CD4-positive, alpha-beta T cell treated with Interleukin-12 subunit alpha and Interleukin-12 subunit beta, for 1 hour (primary cell): ENCODE results near the gene CTSL.

Experiments used
- DNase-seq: peaks from one replicate; pipeline ENCODE4 v3.0.0-alpha.2; 2020

Gene CTSL

GRCh38 chr9:87701931-87702421 is 23.9 kb upstream of the CTSL start:
- DNase-seq: no peak

GRCh38 chr9:87702921-87703320 is 23.0 kb upstream of the CTSL start:
- no peak for DNase-seq

GRCh38 chr9:87703636-87704276 is 22.2 kb upstream of the CTSL start:
- DNase-seq: no peak

GRCh38 chr9:87704342-87704741 is 21.6 kb upstream of the CTSL start:
- no peak for DNase-seq

- DNase-seq: no peak
These were observed 19.7 kb upstream of the CTSL start for GRCh38 chr9:87706066-87706739.

- DNase-seq: no peak
These were observed 18.0 kb upstream of the CTSL start for GRCh38 chr9:87707805-87708506.

GRCh38 chr9:87708546-87708945 is 17.4 kb upstream of the CTSL start:
- DNase-seq: no peak

GRCh38 chr9:87708986-87709728 is 16.8 kb upstream of the CTSL start:
- peak; percentile 27 for DNase-seq

- no peak for DNase-seq
These were observed 15.5 kb upstream of the CTSL start for GRCh38 chr9:87710443-87710842.

- no peak for DNase-seq
These were observed 13.8 kb upstream of the CTSL start for GRCh38 chr9:87711857-87712800.

- no peak for DNase-seq
These were observed 13.1 kb upstream of the CTSL start for GRCh38 chr9:87712801-87713277.

- no peak for DNase-seq
These were observed 12.5 kb upstream of the CTSL start for GRCh38 chr9:87713278-87713987.

- no peak for DNase-seq
These were observed 12.0 kb upstream of the CTSL start for GRCh38 chr9:87713988-87714330.

- DNase-seq: no peak
These were observed 11.1 kb upstream of the CTSL start for GRCh38 chr9:87714819-87715218.

GRCh38 chr9:87716141-87716540 is 9.8 kb upstream of the CTSL start:
- DNase-seq: no peak

- no peak for DNase-seq
These were observed 8.5 kb upstream of the CTSL start for GRCh38 chr9:87717456-87717855.

- no peak for DNase-seq
These were observed 7.7 kb upstream of the CTSL start for GRCh38 chr9:87718231-87718630.

GRCh38 chr9:87718852-87719612 is 6.9 kb upstream of the CTSL start:
- no peak for DNase-seq

GRCh38 chr9:87720173-87720572 is 5.7 kb upstream of the CTSL start:
- no peak for DNase-seq

- no peak for DNase-seq
These were observed 3.4 kb upstream of the CTSL start for GRCh38 chr9:87722393-87723088.
